Karpas-422 (cell line): Measurements from ENCODE around the gene NT5C3B. TPM values are rescaled to one million over a fixed set of nuclear protein-coding genes. Genes with fewer than 3 reads are reported as not detected.
"Not testable (repeated sequence)": the region's sequence is repeated elsewhere in the genome, so short reads cannot be mapped to it uniquely, and the experiment has no call there.

Experiments
- DNase-seq: peaks from one replicate; pipeline ENCODE4 v3.0.0-alpha.2; 2015
- H2AFZ ChIP-seq: fragments of 200-600 bp; sonication (generic); 2 replicates; pipeline ENCODE4 v1.6.1; 2014; ENCODE audit warnings: antibody characterized with exemption, low read length, mixed read lengths
- H3K27ac ChIP-seq: fragments of 200-600 bp; sonication (generic); 2 replicates; pipeline ENCODE4 v1.5.1; 2014; ENCODE audit warnings: mild to moderate bottlenecking, low read length, moderate library complexity
- H3K27me3 ChIP-seq: fragments of 200-600 bp; sonication (generic); 2 replicates; pipeline ENCODE4 v1.6.1; 2014; ENCODE audit warnings: low read length, mixed read lengths
- H3K36me3 ChIP-seq: fragments of 200-600 bp; sonication (generic); 2 replicates; pipeline ENCODE4 v1.6.1; 2014; ENCODE audit warnings: low read length, mixed read lengths; ENCODE audit not compliant: insufficient read depth
- H3K4me1 ChIP-seq: fragments of 200-600 bp; sonication (generic); 2 replicates; pipeline ENCODE4 v1.6.1; 2014; ENCODE audit warnings: mild to moderate bottlenecking, low read length, mixed read lengths
- H3K4me2 ChIP-seq: fragments of 200-600 bp; sonication (generic); 2 replicates; pipeline ENCODE4 v1.6.1; 2014; ENCODE audit warnings: low read length, low read depth, mild to moderate bottlenecking; ENCODE audit not compliant: poor library complexity, severe bottlenecking
- H3K4me3 ChIP-seq: fragments of 200-600 bp; sonication (generic); 2 replicates; pipeline ENCODE4 v1.5.1; 2014; ENCODE audit warnings: mild to moderate bottlenecking, antibody characterized with exemption, low read length, mixed read lengths
- H3K79me2 ChIP-seq: fragments of 200-600 bp; sonication (generic); 2 replicates; pipeline ENCODE4 v1.6.1; 2014; ENCODE audit warnings: mild to moderate bottlenecking, low read length, mixed read lengths
- H3K9ac ChIP-seq: fragments of 200-600 bp; sonication (generic); 2 replicates; pipeline ENCODE4 v1.6.0; 2014; ENCODE audit warnings: low read length
- H3K9me2 ChIP-seq: fragments of 200-600 bp; sonication (generic), shearing (Covaris generic); replicated peaks from 2 replicates; pipeline ENCODE4 v1.6.0; 2014; ENCODE audit warnings: mild to moderate bottlenecking, low read length, moderate library complexity; ENCODE audit not compliant: insufficient read depth
- H3K9me3 ChIP-seq: fragments of 300-700, 200-600 bp; sonication (generic); 2 replicates; pipeline ENCODE4 v1.6.1; 2014; ENCODE audit warnings: low read length, mixed read lengths
- H4K20me1 ChIP-seq: fragments of 200-600 bp; sonication (generic); 2 replicates; pipeline ENCODE4 v1.6.1; 2014; ENCODE audit warnings: mild to moderate bottlenecking, antibody characterized with exemption, low read length, low read depth; ENCODE audit not compliant: insufficient read depth
- total RNA-seq: library from RNA; depleted of rRNA; stranded (reverse); fragments of >200 nt; shearing (Covaris generic); gene quantifications from 2 replicates; pipeline ENCODE4 v1.2.3, GENCODE V29; 2014; ENCODE audit warnings: low replicate concordance; rRNA removed

The NT5C3B gene
- 10.5 and 17.8 TPM in 2 replicates for total RNA-seq

GRCh38 chr17:41835800-41836549 lies at the start of gene NT5C3B:
NT5C3B (minus strand) TSS chr17:41836232; CDS start chr17:41836193, 39 bp downstream.
- peak; percentile 71 for DNase-seq
- peak within 1 kb of the TSS; percentile 80 for H3K4me3 ChIP-seq
- H4K20me1 ChIP-seq, result no peaks in the 10 kb centered on the region
- H3K4me1 ChIP-seq, result peaks cover 18% of the 10 kb centered on the region
- H3K36me3 ChIP-seq, result no peaks in the 10 kb centered on the region
- peak within 1 kb of the TSS; percentile 98 for H2AFZ ChIP-seq
- peak within 1 kb of the TSS; percentile 81 for H3K9ac ChIP-seq
- no peaks in the 10 kb centered on the region for H3K9me2 ChIP-seq
- no peaks in the 10 kb centered on the region for H3K9me3 ChIP-seq
- H3K4me2 ChIP-seq, result peak within 1 kb of the TSS; percentile 66
- no peaks in the 10 kb centered on the region for H3K27me3 ChIP-seq
- H3K27ac ChIP-seq, result no peak within 1 kb of the TSS
- no peaks in the 10 kb centered on the region for H3K79me2 ChIP-seq

- H3K9me2 ChIP-seq, result no peaks in the 10 kb centered on the region
- H3K27ac ChIP-seq, result no peak overlapping the region
- peaks cover 66% of the 10 kb centered on the region for H3K36me3 ChIP-seq
- no peaks in the 10 kb centered on the region for H3K4me1 ChIP-seq
- no peak overlapping the region for H3K4me2 ChIP-seq
- DNase-seq, result no peak
- no peak overlapping the region for H3K4me3 ChIP-seq
- 0 out of 2 replicates have a peak, but pooled peaks cover 4% of the 10 kb centered on the region for H4K20me1 ChIP-seq
- H3K79me2 ChIP-seq, result peaks cover 16% of the 10 kb centered on the region
- no peaks in the 10 kb centered on the region for H3K27me3 ChIP-seq
- no peak overlapping the region for H2AFZ ChIP-seq
- no peaks in the 10 kb centered on the region for H3K9me3 ChIP-seq
- no peak overlapping the region for H3K9ac ChIP-seq
These were observed 49.7 kb upstream of the NT5C3B start for GRCh38 chr17:41885733-41886132.

GRCh38 chr17:41882756-41883155 lies 46.7 kb upstream of the NT5C3B start:
- H3K9me2 ChIP-seq, result no peaks in the 10 kb centered on the region
- H3K9ac ChIP-seq, result no peak overlapping the region
- no peaks in the 10 kb centered on the region for H3K27me3 ChIP-seq
- no peak overlapping the region for H3K27ac ChIP-seq
- H3K4me1 ChIP-seq, result no peaks in the 10 kb centered on the region
- no peak overlapping the region for H3K4me2 ChIP-seq
- DNase-seq, result no peak
- H3K9me3 ChIP-seq, result no peaks in the 10 kb centered on the region
- no peak overlapping the region for H3K4me3 ChIP-seq
- no peak overlapping the region for H2AFZ ChIP-seq
- peaks cover 16% of the 10 kb centered on the region for H3K79me2 ChIP-seq
- H3K36me3 ChIP-seq, result peaks cover 74% of the 10 kb centered on the region
- H4K20me1 ChIP-seq, result 0 out of 2 replicates have a peak, but pooled peaks cover 4% of the 10 kb centered on the region

GRCh38 chr17:41880130-41880529 lies 44.1 kb upstream of the NT5C3B start:
- no peak overlapping the region for H3K27ac ChIP-seq
- H3K9ac ChIP-seq, result no peak overlapping the region
- no peak overlapping the region for H2AFZ ChIP-seq
- H3K27me3 ChIP-seq, result no peaks in the 10 kb centered on the region
- no peak overlapping the region for H3K4me2 ChIP-seq
- peaks cover 14% of the 10 kb centered on the region; the same call in 1 of the 2 replicates for H3K79me2 ChIP-seq
- H3K4me3 ChIP-seq, result no peak overlapping the region
- no peaks in the 10 kb centered on the region for H3K4me1 ChIP-seq
- DNase-seq, result no peak
- H3K9me3 ChIP-seq, result no peaks in the 10 kb centered on the region
- peaks cover 51% of the 10 kb centered on the region for H3K36me3 ChIP-seq
- no peaks in the 10 kb centered on the region for H3K9me2 ChIP-seq
- 0 out of 2 replicates have a peak, but pooled peaks cover 4% of the 10 kb centered on the region for H4K20me1 ChIP-seq

DNA sequence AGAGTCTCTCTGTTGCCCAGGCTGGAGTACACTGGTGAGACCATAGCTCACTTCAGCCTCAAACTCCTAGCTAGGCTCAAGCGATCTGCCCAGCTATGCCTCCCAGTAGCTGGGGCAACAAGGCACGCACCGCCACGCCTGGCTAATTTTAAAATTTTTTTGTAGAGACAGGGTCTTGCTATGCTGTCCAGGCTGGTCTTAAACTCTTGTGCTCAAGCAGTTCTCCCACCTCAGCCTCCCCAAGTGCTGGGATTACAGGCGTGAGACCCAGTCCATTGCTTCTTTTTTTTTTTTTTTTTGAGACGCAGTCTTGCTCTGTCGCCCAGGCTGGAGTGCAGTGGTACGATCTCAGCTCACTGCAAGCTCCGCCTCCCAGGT lies 38.2 kb upstream of the NT5C3B start:
- not testable (repeated sequence) for H3K4me1 ChIP-seq, H4K20me1 ChIP-seq, H3K4me3 ChIP-seq, H3K79me2 ChIP-seq, H3K9ac ChIP-seq, H3K9me2 ChIP-seq, H2AFZ ChIP-seq, H3K4me2 ChIP-seq, DNase-seq, H3K27me3 ChIP-seq, H3K27ac ChIP-seq, H3K9me3 ChIP-seq
- peaks cover 37% of the 10 kb centered on the region for H3K36me3 ChIP-seq

DNA sequence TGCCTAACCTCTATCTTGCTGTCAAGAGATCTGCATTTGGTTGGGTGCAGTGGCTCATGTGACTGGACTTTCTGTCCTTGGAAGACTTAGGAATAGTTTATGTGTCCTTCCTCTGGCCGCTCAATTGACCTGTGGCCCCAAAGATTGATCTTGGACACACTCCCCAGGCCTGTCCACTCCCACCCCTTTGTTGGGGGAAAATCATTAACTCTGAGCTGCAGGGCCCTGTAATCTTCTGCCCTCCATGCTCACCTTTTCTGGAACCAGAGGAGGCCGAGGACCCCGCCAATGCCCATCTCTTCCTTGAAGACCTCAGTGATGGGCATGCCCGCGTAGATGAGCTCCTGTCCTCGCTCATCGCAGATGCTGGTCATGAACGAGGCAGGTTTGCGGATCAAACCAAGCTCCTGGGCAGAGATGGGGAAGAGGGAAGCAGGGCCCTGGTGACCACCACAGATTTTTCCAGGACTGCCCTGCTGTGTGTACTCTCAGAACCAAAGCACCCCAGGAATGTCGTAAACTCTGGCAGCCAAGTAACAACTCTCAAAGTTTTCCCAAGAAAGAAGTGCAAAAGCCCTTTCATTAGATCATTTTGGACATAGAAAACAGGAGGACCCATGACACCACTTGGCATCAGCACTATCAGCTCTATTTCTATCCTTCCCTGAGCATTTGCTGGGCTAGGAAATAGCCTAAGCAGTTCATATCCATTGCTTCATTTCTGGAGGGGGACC lies 37.7 kb upstream of the NT5C3B start:
- Histone ChIP-seq H3K27ac (no peak overlapping the region), H2AFZ (no peak overlapping the region), H3K4me1 (no peaks in the 10 kb centered on the region), H3K9ac (no peak overlapping the region), H3K36me3 (peaks cover 39% of the 10 kb centered on the region), H3K79me2 (0 out of 2 replicates have a peak, but pooled peaks cover 3% of the 10 kb centered on the region), H3K9me2 (no peaks in the 10 kb centered on the region), H4K20me1 (no peaks in the 10 kb centered on the region), H3K27me3 (no peaks in the 10 kb centered on the region), H3K4me2 (no peak overlapping the region), H3K4me3 (no peak overlapping the region), H3K9me3 (no peaks in the 10 kb centered on the region)
- no peak for DNase-seq

GRCh38 chr17:41871789-41872188 lies 35.8 kb upstream of the NT5C3B start:
- peaks cover 9% of the 10 kb centered on the region for H3K4me1 ChIP-seq
- no peaks in the 10 kb centered on the region for H4K20me1 ChIP-seq
- no peaks in the 10 kb centered on the region for H3K79me2 ChIP-seq
- H3K9ac ChIP-seq, result no peak overlapping the region
- no peak overlapping the region for H3K4me2 ChIP-seq
- H3K9me2 ChIP-seq, result no peaks in the 10 kb centered on the region
- H3K36me3 ChIP-seq, result peaks cover 33% of the 10 kb centered on the region
- H3K27me3 ChIP-seq, result no peaks in the 10 kb centered on the region
- H3K27ac ChIP-seq, result no peak overlapping the region
- no peak overlapping the region for H3K4me3 ChIP-seq
- H2AFZ ChIP-seq, result no peak overlapping the region
- DNase-seq, result no peak
- H3K9me3 ChIP-seq, result no peaks in the 10 kb centered on the region

- H3K4me3 ChIP-seq, result no peak overlapping the region
- no peaks in the 10 kb centered on the region for H3K9me2 ChIP-seq
- H2AFZ ChIP-seq, result no peak overlapping the region
- no peaks in the 10 kb centered on the region for H3K9me3 ChIP-seq
- H3K27me3 ChIP-seq, result no peaks in the 10 kb centered on the region
- no peak for DNase-seq
- H3K9ac ChIP-seq, result no peak overlapping the region
- H3K4me2 ChIP-seq, result no peak overlapping the region
- peaks cover 11% of the 10 kb centered on the region for H3K4me1 ChIP-seq
- no peak overlapping the region for H3K27ac ChIP-seq
- H3K36me3 ChIP-seq, result peaks cover 33% of the 10 kb centered on the region
- no peaks in the 10 kb centered on the region for H4K20me1 ChIP-seq
- H3K79me2 ChIP-seq, result no peaks in the 10 kb centered on the region
These were observed 34.6 kb upstream of the NT5C3B start for GRCh38 chr17:41870627-41871026.
